ENCODE results near the gene ZNF837. TPM values are rescaled to one million over a fixed set of nuclear protein-coding genes. Genes with fewer than 3 reads are reported as not detected.
"Not testable (repeated sequence)": the region's sequence is repeated elsewhere in the genome, so short reads cannot be mapped to it uniquely, and the experiment has no call there.

Gene ZNF837
- total RNA-seq, 1 donor from 2014 or later = 1.1 TPM

- intact Hi-C loops (cut with micrococcal nuclease) = no loop called here
Observed at GRCh38 chr19:58396691-58397532, 16.1 kb upstream of the ZNF837 start.

GRCh38 chr19:58395979-58396627 lies 15.3 kb upstream of the ZNF837 start:
- intact Hi-C loops (cut with micrococcal nuclease) = no loop called here

DNA sequence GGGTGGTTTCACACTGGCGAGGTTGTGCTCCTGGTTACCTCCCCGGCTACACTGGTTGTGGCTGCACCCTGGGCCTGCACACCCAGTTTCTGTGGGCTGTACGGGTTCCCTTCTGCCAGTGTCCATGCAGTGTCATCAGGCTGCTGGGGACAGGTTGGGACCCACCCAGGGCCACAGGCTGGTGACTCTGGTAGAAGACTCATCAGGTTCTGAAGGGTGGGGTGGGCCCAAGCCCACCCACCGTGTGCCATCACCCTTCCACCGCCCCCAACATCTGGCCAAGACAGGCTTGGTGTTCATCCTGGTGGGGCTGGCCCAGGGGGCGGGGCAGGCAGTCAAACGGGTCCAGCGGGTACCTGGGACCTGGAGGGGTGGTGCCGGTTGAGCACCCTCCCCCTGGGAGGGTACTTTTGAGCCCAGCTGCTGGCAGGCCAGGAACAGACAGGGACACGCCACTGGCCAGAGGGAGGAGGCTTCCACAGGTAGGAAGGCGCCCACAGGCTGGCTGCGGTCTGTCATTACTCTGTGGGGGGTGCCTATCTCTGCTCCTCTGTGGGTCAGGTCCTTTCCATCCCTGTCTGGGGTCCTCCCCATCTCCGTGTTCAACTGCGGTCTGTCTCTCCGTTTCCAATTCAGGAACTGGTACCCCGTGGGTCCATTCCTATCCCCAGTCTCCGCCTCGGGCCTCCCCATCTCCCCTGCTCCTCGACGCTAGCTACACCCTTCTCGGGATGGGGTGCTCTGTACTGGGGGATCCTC lies 14.6 kb upstream of the ZNF837 start, which contains the start of gene RNF225:
Gene RNF225, plus strand, starts transcription at position 437 of the 759 bp plus-strand sequence. CDS start 434 bp downstream, outside the sequence.
- intact Hi-C loops (cut with micrococcal nuclease) = no loop called here

DNA sequence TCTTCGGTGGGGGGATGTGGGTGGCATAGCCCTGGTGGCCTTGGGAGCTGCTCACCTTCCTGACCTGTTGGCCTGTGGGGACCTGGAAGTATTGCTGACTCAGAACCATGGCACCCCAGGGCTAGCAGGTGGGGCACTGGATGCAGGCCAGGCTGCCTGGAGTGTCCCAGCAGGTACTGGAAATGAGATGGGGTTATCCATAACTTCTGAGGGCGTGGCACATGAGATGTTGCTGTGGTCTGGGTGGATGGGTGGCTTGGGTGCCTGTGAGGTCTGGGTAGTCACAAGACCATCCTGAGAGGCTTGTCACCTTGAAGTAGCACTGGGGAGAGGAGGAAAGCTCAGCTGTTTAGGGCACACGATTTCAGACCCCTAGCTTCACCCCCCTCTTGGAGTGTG lies 14.0 kb upstream of the ZNF837 start:
- intact Hi-C loops (cut with micrococcal nuclease) = no loop called here

DNA sequence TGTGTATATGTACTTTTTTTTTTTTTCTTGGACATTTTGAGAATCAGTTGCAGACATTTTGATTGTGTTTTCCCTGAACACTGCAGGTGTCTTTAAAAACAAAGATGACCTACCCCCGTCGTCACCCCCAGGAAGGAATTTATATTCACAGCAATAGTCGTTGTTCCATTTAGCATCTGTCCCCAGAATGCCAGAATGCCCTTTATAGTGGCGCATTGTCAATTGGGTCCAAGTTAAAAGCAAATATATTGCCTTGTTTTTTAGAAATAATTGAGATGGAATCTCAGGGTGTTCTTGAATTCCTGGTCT lies 12.8 kb upstream of the ZNF837 start:
- intact Hi-C loops (cut with micrococcal nuclease) = no loop called here

GRCh38 chr19:58392945-58393724 lies 12.3 kb upstream of the ZNF837 start:
- intact Hi-C loops (cut with micrococcal nuclease) = no loop called here

DNA sequence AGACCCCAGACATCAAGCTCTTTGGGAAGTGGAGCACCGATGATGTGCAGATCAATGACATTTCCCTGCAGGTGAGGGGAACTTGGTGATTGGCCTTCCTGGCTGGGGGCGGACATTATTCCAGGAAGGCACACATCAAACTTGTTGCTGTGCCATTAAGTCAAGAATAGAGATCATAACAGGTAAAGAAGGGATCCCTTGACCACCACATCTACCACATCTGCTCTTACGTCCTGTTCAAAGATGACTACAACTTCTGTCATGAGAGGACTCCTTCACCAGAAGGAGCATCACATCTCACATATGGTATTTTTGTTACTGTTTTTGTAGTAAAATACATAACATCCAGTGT lies 7.3 kb upstream of the ZNF837 start:
- intact Hi-C loops (cut with micrococcal nuclease) = loop anchor here (10.0 kb wide), 1 partner anchor 573 kb away; the partner anchor contains the start of gene ZNF552

GRCh38 chr19:58387338-58388174 lies 6.7 kb upstream of the ZNF837 start:
- intact Hi-C loops (cut with micrococcal nuclease) = loop anchor here (1.0 to 10.0 kb wide), 17 partner anchors 14 to 1024 kb away; partner anchors contain the start of genes ERVK3-1, TRAPPC2B, TRIM28 and ZBTB45

DNA sequence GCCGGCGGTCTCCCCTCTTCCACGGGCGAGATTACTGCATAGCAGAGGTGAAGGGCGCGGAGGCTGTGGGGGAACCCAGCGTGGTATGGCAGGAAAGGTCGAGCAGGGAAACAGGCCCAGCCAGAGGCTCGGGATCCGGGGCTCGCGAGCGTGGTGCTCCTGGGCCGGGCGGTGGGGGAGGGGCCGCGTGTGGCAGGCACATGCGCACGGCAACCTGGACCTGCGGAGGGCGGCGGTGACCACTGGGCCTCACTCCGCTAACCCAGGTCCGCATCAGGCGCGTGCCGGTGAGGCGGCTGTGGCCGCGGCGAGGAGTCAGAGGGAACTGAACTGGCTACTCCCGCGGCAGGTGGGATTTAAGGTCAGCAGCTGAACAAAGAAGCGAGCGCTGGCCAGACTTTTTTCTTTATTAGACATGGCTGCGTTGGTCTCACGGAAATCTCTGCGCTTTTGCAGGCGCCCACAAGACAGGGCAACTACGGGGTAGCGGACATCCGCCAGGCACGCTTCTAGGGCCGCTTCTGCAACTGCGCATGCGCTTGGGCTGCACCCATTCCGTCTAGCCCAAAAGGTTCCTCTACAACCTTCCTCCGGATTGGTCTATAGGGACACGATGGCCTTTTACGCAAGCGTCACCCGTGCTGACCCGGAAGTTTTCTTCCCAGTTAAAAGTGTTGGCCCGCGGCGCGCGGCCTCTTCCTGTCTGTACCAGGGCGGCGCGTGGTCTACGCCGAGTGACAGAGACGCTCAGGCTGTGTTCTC lies 5.9 kb upstream of the ZNF837 start, which contains the start of gene RPS5:
Gene RPS5, plus strand, starts transcription at position 694 of the 762 bp plus-strand sequence. CDS start 869 bp downstream, outside the sequence.
- intact Hi-C loops (cut with micrococcal nuclease) = loop anchor here (1.0 to 10.0 kb wide), 17 partner anchors 15 to 1023 kb away; partner anchors contain the start of genes ERVK3-1, TRAPPC2B, TRIM28 and ZBTB45

DNA sequence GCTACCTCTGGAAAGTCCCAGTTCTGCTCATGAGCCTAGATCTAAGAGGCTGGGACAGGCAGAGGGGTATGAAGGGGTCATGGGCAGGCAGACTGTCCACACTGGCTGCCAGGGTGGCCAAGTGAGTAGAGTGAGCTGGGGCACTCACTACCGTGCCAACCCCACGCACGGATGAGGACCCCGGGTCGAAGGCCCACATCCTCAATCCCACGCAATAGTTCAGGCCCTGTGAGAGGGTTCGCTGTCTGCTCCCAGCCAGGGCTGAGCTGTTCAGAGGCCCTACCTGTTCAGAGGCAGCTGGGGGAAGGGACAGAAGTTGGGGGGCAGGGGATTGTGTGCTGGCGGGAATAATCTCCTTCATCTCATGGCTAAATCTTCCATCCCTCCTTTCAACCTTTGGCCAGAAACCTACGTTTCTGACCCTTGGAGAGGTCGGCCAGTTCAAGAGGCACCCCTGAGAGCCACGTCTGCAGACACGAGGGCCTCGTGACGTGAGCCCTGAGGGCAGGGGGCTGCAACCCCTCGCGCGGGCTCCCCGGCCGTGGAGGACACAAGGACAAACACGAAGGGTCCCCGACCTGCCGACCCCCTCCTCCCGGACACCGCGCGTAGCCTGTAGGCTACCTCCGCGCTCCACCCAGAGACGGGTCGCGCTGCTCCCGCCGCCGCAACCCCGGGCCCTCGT lies 5.2 kb upstream of the ZNF837 start:
- intact Hi-C loops (cut with micrococcal nuclease) = loop anchor here (2.0 to 10.0 kb wide), 2 partner anchors 203 to 571 kb away; partner anchors contain the start of genes ZNF274 and ZNF552

GRCh38 chr19:58385313-58385890 lies 4.6 kb upstream of the ZNF837 start:
- intact Hi-C loops (cut with micrococcal nuclease) = loop anchor here (10.0 kb wide), 1 partner anchor 571 kb away; the partner anchor contains the start of gene ZNF552

DNA sequence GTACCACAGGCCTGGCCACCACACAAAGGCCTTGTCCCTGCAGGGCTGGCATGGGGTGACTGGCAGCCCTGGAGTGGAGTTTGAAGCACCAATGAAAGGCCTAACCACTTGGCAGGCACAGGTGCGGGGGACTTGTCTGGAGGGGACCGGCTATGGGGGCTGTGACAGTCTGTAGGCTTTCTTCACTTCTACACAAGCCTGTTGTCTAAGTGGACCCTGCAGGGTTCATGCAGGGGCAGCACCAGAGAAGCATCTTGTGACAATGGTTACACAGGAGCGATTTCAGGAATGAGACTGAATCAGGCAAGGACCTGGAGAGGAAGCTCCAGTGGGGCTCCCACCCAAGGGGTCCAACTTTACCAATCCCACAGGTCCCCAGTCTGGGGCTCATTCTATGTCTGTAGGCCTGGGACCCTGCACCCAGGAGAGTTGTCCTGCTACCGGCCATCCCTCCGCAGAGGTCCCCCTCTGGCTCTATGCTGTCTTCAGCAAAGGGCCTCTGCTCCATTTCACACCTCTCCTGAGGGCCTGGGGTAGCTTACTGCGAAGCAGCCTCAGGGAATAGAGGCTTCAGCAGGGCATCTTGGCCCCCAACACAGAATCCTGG lies 2.3 kb upstream of the ZNF837 start:
- intact Hi-C loops (cut with micrococcal nuclease) = loop anchor here (10.0 kb wide), 1 partner anchor 568 kb away; the partner anchor contains the start of gene ZNF552

GRCh38 chr19:58381460-58382212 lies 806 bp upstream of the ZNF837 start:
- intact Hi-C loops (cut with micrococcal nuclease) = loop anchor here (1.0 to 10.0 kb wide), 18 partner anchors 19 to 1019 kb away; partner anchors contain the start of genes CHMP2A, ERVK3-1, MZF1 and TRAPPC2B

GRCh38 chr19:58380037-58380661 lies 681 bp downstream of the ZNF837 start:
- intact Hi-C loops (cut with micrococcal nuclease) = loop anchor here (2.0 to 10.0 kb wide), 2 partner anchors 565 to 1017 kb away; partner anchors contain the start of genes TRAPPC2B, ZNF547 and ZNF552

- intact Hi-C loops (cut with micrococcal nuclease) = no loop called here
Observed at GRCh38 chr19:58379246-58379645, 1.6 kb downstream of the ZNF837 start.

- intact Hi-C loops (cut with micrococcal nuclease) = not testable (repeated sequence)
Observed at GRCh38 chr19:58376724-58377123, 4.1 kb downstream of the ZNF837 start.
